Measurements from ENCODE around the gene SPOCK3.

DNA sequence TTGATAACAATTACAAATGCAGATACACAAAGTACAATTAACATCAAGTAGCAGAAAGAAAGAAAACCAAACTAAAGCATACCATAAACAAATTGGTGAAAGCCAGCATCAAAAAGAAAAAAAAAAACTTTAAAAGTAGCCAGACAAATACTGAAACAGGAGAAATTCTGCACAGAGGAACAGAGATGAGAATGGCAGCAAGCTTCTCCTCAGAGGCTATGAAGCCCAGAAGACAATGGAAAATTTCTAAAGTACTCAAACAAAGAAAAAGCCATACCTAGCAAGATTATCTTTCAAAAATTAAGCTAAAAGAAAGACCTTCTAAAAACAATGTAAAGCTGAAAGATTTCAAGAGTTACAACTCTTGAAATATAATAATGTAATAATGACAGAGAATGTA is 471.3 kb downstream of the SPOCK3 start:
- TF ChIP-seq POLR2A (IDR thresholded peaks at IDR 0.05) = no peak
- no peak for TF ChIP-seq CTCF (IDR thresholded peaks at IDR 0.05)

Measured in right lobe of liver (tissue), 4 donors.